GM19099 (cell line): ENCODE results near the gene HK1.

Source experiments
- POLR2A ChIP-seq: IDR thresholded peaks from 3 replicates; pipeline ENCODE4 v1.6.1; 2011; ENCODE audit warnings: low read depth; ENCODE audit not compliant: insufficient read length; ENCODE audit errors: extremely low read depth

The HK1 gene

GRCh38 chr10:69281507-69282413 lies 3.5 kb downstream of the HK1 start:
- TF ChIP-seq POLR2A, result no peak

- TF ChIP-seq POLR2A, result no peak
These were observed 7.4 kb downstream of the HK1 start for GRCh38 chr10:69285699-69286098.

GRCh38 chr10:69287181-69287580 lies 8.9 kb downstream of the HK1 start:
- TF ChIP-seq POLR2A, result no peak

GRCh38 chr10:69290993-69291392 lies 12.7 kb downstream of the HK1 start:
- TF ChIP-seq POLR2A, result no peak

- TF ChIP-seq POLR2A, result no peak
These were observed 14.2 kb downstream of the HK1 start for GRCh38 chr10:69292459-69292858.

- TF ChIP-seq POLR2A, result no peak
These were observed 16.8 kb downstream of the HK1 start for GRCh38 chr10:69295027-69295636.

- no peak for TF ChIP-seq POLR2A
These were observed 25.3 kb downstream of the HK1 start for GRCh38 chr10:69303632-69304051.

GRCh38 chr10:69306421-69306820 lies 28.1 kb downstream of the HK1 start:
- TF ChIP-seq POLR2A, result no peak

- no peak for TF ChIP-seq POLR2A
These were observed 29.1 kb downstream of the HK1 start for GRCh38 chr10:69307434-69307833.

GRCh38 chr10:69311309-69311708 lies 33.0 kb downstream of the HK1 start:
- no peak for TF ChIP-seq POLR2A

GRCh38 chr10:69312528-69312927 lies 34.2 kb downstream of the HK1 start:
- no peak for TF ChIP-seq POLR2A

GRCh38 chr10:69315100-69315542 lies 36.8 kb downstream of the HK1 start:
- TF ChIP-seq POLR2A, result no peak

GRCh38 chr10:69315610-69316312 lies 37.5 kb downstream of the HK1 start:
- TF ChIP-seq POLR2A, result no peak

GRCh38 chr10:69316313-69317059 lies 38.2 kb downstream of the HK1 start:
- no peak for TF ChIP-seq POLR2A

GRCh38 chr10:69317175-69317604 lies 38.9 kb downstream of the HK1 start:
- peak; percentile 32 for TF ChIP-seq POLR2A
